WERI-Rb-1 (cell line): ENCODE measurements around the gene MLN.
A peak's percentile ranks its signal among the peaks of the same experiment; 100 is the strongest.

Source experiments
- DNase-seq: peaks from one replicate; pipeline ENCODE4 v3.0.0-alpha.2; 2020
- H3K27ac ChIP-seq: fragments of 250-450 bp; sonication (Bioruptor Pico); 2 replicates; pipeline ENCODE4 v1.5.1; 2020; ENCODE audit warnings: mild to moderate bottlenecking, moderate library complexity
- H3K27me3 ChIP-seq: fragments of 250-450 bp; sonication (Bioruptor Pico); 2 replicates; pipeline ENCODE4 v1.5.1; 2021; ENCODE audit warnings: mild to moderate bottlenecking, low read depth, moderate library complexity; ENCODE audit not compliant: insufficient read depth, severe bottlenecking
- H3K36me3 ChIP-seq: fragments of 250-450 bp; sonication (Bioruptor Pico); 2 replicates; pipeline ENCODE4 v1.5.1; 2020; ENCODE audit warnings: mild to moderate bottlenecking, moderate library complexity
- H3K4me3 ChIP-seq: 2 replicates; pipeline ENCODE4 v1.5.1; 2011; ENCODE audit warnings: low read depth, mild to moderate bottlenecking, control low read depth, low read length
- H3K9me3 ChIP-seq: fragments of 250-450 bp; sonication (Bioruptor Pico); 2 replicates; pipeline ENCODE4 v1.5.1; 2021; ENCODE audit warnings: mild to moderate bottlenecking, moderate library complexity; ENCODE audit not compliant: severe bottlenecking
- CTCF ChIP-seq: IDR thresholded peaks from 2 replicates; pipeline ENCODE4 v1.5.1; 2011; ENCODE audit warnings: low read depth, mild to moderate bottlenecking, control low read depth, inconsistent platforms, low read length

The MLN gene

GRCh38 chr6:33827546-33828451 lies 24.0 kb upstream of the MLN start:
- H3K9me3 ChIP-seq, result no peaks in the 10 kb centered on the region
- H3K36me3 ChIP-seq, result no peaks in the 10 kb centered on the region
- H3K4me3 ChIP-seq, result no peak overlapping the region
- TF ChIP-seq CTCF, result 0 out of 2 replicates have a peak, but pooled peaks have one; percentile 13
- no peak for DNase-seq
- no peaks in the 10 kb centered on the region for H3K27me3 ChIP-seq
- H3K27ac ChIP-seq, result peak overlapping the region; percentile 73

- peak; percentile 68 for TF ChIP-seq CTCF
- Histone ChIP-seq H3K9me3 (no peaks in the 10 kb centered on the region), H3K27ac (peak overlapping the region; percentile 73), H3K36me3 (no peaks in the 10 kb centered on the region), H3K4me3 (no peak overlapping the region), H3K27me3 (no peaks in the 10 kb centered on the region)
- DNase-seq, result peak; percentile 62
Measured at GRCh38 chr6:33826537-33826936, 22.7 kb upstream of the MLN start.

GRCh38 chr6:33824461-33825154 lies 20.8 kb upstream of the MLN start:
- Histone ChIP-seq H3K36me3 (no peaks in the 10 kb centered on the region), H3K9me3 (no peaks in the 10 kb centered on the region), H3K27ac (no peak overlapping the region), H3K4me3 (no peak overlapping the region), H3K27me3 (no peaks in the 10 kb centered on the region)
- TF ChIP-seq CTCF, result no peak
- DNase-seq, result no peak

- H3K27me3 ChIP-seq, result no peaks in the 10 kb centered on the region
- TF ChIP-seq CTCF, result no peak
- no peak overlapping the region for H3K27ac ChIP-seq
- H3K4me3 ChIP-seq, result no peak overlapping the region
- no peak for DNase-seq
- H3K9me3 ChIP-seq, result no peaks in the 10 kb centered on the region
- no peaks in the 10 kb centered on the region for H3K36me3 ChIP-seq
Measured at GRCh38 chr6:33823806-33824205, 20.0 kb upstream of the MLN start.

GRCh38 chr6:33822575-33823395 lies 19.0 kb upstream of the MLN start:
- DNase-seq, result peak; percentile 92
- no peak overlapping the region for H3K4me3 ChIP-seq
- TF ChIP-seq CTCF, result peak; percentile 90

More at GRCh38 chr6:33822575-33823395, 19.0 kb upstream of the MLN start:
- H3K9me3 ChIP-seq, result no peaks in the 10 kb centered on the region
- H3K27me3 ChIP-seq, result no peaks in the 10 kb centered on the region
- H3K27ac ChIP-seq, result no peak overlapping the region
- no peaks in the 10 kb centered on the region for H3K36me3 ChIP-seq
